Stimulated activated CD4-positive, alpha-beta T cell treated with anti-CD3 and anti-CD28 coated beads, Interleukin-4, amount 100 ng/mL, for 48 hours (primary cell): ENCODE measurements around the gene SPATS2L.

Experiments used
- DNase-seq, 2 donors: peaks; one replicate each; pipeline ENCODE4 v3.0.0-alpha.2; 2020; ENCODE audit warnings: low read depth in 2 of 2

Gene SPATS2L

DNA sequence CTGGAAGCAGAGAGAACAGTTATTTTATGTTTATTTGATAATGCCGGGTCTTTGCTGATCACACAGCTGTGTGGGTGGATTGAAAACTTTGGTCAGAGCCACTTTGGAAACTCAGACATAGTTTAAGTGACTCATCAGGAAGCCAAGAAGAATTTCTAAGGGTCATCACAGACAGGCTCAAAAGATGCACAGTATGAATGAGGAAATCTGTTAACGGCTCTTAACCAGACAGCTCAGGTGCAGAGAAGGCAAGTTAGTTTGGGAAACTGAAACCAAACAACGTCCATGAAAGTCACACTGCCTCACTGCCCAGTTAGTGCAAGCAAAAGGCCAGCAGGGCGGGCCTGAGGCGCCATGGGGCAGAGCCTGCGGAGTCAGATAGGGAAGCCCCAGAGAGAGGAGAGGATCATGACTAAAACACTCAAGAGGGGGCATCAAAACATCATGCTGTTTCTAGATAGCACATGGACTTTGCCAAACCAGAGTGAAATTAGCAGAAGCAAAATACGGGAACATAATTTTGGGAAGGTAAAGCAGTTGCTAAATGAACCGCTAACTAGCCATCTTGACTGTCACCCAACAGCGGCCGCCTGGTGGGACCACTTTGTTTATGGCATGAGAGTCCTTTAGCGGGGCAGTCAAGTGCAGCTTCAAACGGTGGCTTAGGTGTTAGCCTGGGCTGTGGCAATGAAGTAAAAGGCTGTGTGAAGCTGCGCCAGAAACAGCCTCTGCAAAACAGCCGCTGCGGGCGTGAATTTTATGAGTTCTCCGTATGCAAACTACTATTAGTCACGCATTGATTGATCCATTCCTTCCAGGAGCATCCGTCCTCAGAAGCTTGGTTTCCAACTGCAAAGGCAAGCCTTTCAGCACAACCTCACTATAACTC is 102.2 kb downstream of the SPATS2L start:
- DNase-seq = no peak

DNA sequence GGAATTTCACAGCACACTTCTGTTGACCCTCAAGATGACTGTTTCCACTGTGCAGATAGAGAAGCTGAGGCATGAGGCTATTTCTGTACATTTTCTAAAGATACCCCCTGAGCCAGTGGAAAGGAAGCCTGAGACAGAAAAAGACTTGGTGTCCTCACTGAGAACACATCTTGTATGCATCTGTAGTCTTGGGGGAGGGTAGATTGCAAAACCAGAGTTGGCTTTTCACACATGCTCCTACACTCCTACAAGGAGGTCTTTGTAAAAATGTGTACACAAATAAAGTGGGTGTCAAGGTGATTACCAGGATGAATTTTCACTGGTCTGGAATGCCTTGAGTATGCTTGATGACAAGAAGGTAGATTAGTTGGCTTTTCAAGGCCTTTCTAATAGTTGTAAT is 105.3 kb downstream of the SPATS2L start:
- no peak for DNase-seq

DNA sequence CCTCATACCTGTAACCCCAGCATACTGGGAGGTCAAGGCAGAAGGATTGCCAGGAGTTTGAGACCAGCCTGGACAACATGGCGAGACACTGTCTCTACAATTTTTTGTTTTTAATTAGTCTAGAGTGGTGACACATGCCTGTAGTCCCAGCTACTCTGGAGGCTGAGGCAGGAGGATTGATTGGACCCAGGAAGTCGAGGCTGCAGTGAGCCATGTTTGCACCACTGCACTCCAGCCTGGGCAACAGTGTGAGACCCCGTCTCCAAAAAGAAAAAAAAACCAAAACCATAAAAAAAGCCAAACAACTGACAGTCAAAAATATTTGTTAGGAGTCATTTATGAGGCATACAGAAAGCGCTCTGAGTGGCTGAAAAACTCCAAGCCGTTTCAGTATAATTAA is 107.9 kb downstream of the SPATS2L start:
- DNase-seq = no peak

DNA sequence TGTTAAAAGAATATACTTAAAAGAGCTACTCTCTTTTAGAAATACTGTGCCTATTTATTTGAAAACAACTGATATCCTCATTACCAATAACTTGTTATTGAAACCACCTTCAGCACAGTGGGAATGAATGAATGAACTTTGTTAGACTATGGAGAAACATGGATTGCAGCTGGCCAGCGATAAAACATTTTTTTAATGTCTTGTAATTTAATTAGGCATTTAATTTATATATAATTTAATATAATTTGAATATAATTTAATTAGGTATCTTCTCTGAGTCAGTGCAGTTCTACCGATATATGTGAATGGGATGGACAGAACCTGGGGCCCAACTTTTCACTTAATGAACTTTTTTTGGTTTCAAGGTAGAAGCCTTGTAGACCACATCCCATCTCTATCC is 109.0 kb downstream of the SPATS2L start:
- DNase-seq = no peak

- DNase-seq = no peak
These were observed 110.4 kb downstream of the SPATS2L start for GRCh38 chr2:200416878-200417277.

GRCh38 chr2:200417366-200417765 is 110.9 kb downstream of the SPATS2L start:
- no peak for DNase-seq

GRCh38 chr2:200418399-200418798 is 111.9 kb downstream of the SPATS2L start:
- DNase-seq = no peak

DNA sequence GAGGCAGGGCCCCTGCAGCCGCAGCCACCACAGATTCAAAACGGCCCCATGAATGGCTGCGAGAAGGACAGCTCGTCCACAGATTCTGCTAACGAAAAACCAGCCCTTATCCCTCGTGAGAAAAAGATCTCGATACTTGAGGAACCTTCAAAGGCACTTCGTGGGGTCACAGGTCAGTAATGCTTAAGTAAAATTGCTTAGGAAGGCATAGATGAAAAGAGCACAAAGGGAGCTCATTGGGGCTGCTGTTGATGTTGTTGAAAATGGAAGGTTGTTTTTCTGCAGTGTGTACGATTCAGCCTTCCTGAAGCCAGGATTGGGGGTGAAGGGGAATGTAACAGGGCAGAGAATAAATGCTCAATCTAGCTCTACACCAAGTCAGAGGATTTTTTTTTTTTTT is 112.8 kb downstream of the SPATS2L start:
- DNase-seq = no peak

GRCh38 chr2:200421270-200421669 is 114.8 kb downstream of the SPATS2L start:
- DNase-seq = no peak

GRCh38 chr2:200422071-200422470 is 115.6 kb downstream of the SPATS2L start:
- DNase-seq = no peak

- DNase-seq = no peak
These were observed 116.2 kb downstream of the SPATS2L start for GRCh38 chr2:200422532-200423261.

GRCh38 chr2:200423541-200423940 is 117.0 kb downstream of the SPATS2L start:
- DNase-seq = no peak

DNA sequence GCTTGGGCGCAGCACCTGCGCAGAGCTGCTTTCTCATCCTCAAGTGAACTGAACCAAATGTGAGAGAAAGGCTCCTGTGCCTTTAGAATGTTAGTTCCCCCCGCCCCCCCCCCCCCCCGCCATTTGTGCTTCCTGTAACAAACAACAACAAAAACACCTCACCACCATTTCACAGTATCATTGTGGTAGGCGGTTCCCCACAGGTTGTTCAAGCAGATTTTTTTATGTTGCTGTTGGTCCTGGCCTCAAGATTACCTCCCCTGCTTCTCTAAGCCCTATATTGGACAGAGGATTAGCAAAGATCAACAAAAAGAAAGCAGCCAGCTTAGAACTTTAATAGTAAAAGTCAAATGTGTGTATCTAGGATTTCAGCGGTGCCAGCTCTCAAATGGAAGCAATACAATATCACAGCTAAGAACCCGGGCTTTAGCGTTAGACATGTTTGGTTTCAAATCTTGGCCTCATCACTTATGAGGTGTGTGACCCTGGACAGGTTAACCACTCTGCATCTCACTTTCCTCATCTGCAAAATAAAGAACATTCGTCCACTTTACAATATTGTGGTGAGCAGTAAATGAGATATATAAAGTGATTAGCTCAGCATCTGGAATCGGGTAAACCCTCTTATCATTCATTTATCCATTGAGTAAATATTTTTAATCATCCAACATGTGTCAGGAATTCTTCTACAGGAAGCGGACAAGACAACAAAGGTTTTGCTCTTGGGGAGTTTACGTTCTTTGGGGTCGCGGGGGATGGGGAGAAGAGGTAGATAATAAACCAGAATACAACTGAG is 118.7 kb downstream of the SPATS2L start:
- DNase-seq = no peak

- no peak for DNase-seq
These were observed 120.3 kb downstream of the SPATS2L start for GRCh38 chr2:200426754-200427153.

DNA sequence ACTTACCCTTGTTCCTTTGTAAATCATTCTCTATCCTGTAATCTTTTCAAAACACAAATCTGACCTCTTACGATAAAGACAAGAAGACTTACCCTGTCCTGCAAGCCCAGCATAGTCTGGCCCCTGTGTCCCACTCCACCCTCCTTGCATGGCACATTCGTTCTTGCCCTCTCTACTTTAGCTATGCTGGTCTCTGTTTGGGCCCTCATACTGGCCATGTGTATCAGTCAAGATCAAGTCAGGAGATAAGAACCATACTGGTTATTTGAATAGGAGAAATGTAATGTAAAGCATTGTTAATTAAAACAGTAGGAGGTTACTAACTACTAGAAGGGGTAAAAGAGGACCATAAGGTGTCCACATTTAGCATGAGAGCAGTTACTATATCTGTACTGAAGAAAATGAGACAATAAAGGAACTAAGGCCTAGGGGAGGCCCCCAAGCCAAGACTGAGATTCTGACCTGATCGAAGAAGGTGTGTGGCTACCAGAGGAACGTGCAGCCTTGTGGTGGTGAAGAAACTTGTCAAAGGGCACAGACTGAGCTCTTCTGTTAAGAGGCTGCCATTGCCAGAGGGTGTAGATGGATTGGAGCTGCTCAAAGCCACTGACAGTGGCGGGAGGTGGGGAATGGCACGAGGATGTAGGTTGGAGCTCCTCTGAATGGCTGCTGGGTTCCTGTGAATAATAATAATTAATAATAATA is 122.6 kb downstream of the SPATS2L start:
- DNase-seq = no peak

DNA sequence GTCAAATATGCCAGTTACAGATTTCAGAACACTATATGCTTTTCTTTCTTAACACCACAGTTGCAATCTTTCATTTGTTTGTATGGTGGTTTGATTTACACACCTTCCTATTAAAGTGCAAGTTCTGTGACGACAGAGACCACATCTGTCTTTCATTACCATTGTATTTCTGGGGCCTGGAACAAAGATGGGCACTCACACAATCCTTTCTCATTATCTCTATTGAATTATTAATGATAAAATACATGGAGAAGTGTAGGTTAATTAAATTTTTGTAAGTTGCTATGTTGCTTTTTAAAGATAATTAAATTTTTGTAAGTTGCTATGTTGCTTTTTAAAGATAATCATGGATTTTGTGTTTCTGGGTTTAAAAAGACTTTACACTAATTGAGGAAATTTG is 123.5 kb downstream of the SPATS2L start:
- DNase-seq = no peak

DNA sequence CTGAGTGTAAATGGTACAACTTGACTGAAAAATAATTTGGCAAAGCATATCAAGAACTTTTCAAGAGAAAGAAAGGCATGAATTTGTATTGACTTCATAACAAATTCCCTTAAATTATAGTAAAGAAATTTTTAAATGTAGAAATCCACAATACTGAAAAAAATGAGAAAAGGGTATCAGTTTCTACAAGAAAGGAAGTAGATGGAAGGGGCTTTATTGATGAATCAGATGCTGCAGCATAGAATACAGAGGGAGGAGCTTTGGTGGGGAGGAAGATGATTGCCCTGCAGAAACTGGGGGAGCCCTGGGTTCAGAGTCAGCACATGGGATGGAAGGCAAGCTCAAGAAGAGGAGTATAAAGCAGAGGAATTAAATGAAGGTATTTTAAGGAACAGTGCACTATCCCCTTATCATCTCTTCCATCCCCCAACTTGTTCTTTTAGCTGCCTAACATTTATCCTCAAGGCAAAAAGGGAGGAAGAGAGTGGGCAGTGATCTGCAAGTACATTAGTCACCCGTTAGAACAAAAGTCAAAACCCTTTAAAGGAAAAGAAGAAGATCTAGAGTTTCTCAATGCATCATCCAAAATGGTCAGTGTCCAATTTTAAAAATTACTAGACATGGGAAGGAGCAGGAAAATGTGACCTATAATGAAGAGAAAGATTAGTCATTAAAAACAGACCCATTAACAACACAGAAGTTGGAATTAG is 125.7 kb downstream of the SPATS2L start:
- no peak for DNase-seq

- no peak for DNase-seq
These were observed 128.9 kb downstream of the SPATS2L start for GRCh38 chr2:200435379-200435778.

- DNase-seq = no peak
These were observed 131.8 kb downstream of the SPATS2L start for GRCh38 chr2:200438251-200438650.

- no peak for DNase-seq
These were observed 132.4 kb downstream of the SPATS2L start for GRCh38 chr2:200438846-200439245.

- no peak for DNase-seq
These were observed 133.5 kb downstream of the SPATS2L start for GRCh38 chr2:200439981-200440380.
